ENCODE measurements around the gene PIEZO1.
"Not testable (repeated sequence)": the region's sequence is repeated elsewhere in the genome, so short reads cannot be mapped to it uniquely, and the experiment has no call there.

PIEZO1 gene

GRCh38 chr16:88685156-88686061 is 99.6 kb downstream of the PIEZO1 start:
- DNase-seq, result peak; percentile 76

DNA sequence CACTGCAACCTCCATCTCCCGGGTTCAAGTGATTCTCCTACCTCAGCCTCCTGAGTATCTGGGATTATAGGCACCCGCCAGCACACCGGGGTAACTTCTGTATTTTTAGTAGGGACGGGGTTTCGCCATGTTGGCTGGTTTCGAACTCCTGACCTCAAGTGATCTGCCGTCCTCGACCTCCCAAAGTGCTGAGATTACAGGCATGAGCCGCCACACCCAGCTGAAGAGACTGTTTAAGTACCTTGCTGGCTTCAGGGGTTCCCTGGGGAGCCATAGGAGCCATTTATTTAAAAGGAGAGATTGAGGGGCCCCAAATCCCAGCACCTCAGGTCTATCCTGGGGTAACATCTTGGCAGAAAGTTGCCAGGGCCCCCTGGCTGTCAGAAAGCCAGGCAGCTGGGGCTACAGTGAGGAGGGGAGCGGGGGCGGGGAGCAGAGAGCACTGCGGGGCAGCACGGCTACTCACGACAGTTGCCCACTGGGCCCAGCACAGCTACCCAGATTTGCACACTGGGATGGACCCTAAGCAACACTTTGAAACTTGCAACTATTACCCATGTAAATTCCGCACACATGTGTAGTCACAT is 100.4 kb downstream of the PIEZO1 start:
- no peak for DNase-seq

DNA sequence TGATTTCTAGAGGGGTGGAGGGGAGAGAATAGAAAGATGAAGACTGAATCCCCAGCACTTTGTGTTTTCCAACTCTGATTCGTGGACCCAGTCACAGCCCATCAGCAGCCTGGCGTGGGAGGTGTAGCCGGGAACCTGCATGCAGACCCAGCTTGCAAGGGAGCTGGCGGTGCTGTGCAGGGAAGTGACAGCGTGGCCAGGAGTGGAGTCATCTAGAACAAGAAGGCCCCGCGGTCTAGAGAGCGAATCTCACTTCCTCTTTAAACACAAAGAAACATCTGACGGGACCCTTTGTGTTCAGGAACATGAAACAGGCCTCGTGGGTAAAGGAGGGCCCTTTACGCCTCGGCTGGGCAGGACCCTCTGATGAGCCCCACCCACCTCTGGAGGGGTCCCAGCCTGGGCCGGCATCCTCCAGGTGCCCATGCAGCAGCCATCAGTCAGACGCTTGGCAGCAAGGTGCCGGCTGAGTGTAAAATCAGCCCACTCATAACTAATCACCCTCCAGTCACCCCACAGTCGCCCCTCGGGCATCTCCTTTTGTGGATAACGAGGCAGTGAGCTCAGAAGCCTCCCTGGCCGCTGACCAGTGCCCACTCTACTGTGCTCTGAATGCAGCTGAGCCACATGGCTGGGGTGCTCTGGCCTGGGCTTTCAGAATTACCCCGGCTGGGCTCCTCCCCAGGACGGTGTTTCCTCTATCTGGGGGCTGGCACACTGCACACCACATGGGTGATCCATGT is 103.1 kb downstream of the PIEZO1 start:
- DNase-seq, result peak; percentile 60

DNA sequence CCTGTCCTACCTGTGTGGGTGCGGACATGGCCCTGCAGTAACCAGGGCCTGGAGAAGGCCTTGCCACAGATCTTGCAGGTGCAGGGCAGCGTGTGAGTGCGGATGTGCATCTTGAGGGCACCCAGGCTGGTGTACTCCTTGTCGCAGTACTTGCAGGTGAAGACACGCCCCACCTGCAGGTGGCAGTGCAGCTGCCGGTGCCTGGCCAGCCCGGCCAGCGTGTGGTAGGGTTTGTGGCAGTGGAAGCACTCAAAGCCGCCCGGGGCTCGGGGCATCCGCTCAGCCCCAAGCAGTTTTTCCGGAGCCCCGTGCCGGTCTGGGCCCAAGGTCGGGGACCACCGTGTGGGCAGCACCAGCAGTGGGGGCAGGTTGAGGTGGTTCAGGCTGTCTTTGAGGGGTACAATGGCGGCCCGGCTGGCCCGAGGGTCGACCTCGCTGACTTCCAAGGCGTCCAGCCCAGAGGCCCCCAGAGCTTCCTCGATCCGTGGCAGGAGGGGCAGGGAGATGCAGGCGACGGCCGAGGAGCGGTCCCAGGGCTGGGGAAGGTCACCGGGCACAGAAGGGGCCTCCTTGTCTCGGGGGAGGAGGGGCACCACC is 103.8 kb downstream of the PIEZO1 start:
- DNase-seq, result peak; percentile 61

DNA sequence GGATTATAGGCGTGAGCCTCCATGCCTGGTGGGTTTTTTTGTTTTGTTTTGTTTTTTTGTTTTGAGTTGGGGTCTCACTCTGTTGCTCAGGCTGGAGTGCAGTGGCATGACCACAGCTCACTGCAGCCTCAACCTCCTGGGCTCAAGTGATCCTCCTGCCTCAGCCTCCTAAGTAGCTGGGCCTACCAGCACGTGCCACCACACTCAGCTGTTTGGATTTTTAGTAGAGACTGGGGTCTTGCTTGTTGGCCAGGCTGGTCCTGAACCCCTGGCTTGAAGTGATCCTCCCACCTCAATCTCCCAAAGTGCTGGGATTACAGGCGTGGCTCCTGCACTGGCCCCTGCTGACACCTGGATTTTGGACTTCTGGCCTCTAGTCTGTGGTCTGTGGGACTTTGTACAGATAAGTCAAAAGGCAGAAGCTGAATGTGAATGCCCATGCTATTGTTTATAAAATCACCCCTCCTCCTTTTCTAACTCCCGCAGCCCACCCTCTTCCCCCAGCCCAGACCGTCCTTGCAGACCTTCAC is 104.4 kb downstream of the PIEZO1 start:
- DNase-seq, result no peak

GRCh38 chr16:88678224-88678979 is 106.6 kb downstream of the PIEZO1 start:
- DNase-seq, result no peak

DNA sequence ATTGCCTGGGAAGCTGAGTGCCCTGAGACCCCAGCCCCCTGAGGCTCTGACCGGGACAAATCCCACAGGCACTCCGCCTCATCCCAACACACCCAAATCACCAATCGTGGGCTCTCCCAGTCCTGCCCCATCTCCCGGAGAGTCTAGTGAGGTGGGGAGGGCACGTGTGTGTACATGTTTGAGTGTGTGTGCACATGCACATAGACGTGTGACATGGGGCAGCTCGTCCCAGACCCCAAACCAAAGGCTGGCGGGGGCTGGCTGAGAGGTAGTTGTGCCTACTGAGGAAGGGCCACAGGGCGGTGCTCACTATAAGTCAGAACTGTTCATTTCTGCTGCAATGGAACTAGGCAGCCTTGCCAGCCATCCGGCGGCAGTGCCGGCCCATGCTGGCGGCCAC is 107.3 kb downstream of the PIEZO1 start:
- no peak for DNase-seq

DNA sequence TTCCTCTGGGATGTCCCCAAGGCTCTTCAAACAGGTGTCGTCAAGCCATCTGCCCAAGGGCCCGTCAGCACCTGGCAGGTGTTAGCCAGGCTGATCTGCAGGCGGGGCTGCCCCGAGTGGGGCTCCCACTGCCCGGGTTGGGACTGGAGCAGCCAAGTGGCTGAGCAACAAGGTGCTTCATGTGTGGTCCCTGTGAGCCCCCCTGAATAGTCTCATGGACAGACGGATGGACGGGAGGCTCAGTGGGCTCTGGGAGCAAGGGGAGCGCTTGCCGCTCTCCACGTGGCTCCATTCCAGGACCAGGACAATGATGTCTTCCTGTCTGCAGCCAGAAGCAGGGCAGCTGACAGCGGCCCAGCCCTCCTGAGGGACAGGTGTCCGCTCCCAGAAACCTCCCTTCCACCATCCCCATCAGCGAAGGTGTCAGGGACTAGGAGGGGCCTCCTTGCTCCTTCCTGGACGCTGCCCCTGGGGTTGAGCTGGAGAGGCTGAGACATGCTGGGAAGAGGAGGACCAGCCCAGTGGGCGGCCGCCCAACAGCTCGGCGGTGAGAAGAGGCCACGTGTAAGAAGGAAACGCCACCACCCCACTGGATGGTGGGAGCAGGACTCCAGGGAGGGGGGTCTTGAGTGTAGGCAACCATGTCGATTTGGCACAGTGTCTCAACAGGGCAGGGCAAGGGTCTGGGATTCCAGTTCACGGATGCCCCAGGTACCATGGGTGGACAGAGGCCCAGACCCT is 108.3 kb downstream of the PIEZO1 start:
- no peak for DNase-seq

DNA sequence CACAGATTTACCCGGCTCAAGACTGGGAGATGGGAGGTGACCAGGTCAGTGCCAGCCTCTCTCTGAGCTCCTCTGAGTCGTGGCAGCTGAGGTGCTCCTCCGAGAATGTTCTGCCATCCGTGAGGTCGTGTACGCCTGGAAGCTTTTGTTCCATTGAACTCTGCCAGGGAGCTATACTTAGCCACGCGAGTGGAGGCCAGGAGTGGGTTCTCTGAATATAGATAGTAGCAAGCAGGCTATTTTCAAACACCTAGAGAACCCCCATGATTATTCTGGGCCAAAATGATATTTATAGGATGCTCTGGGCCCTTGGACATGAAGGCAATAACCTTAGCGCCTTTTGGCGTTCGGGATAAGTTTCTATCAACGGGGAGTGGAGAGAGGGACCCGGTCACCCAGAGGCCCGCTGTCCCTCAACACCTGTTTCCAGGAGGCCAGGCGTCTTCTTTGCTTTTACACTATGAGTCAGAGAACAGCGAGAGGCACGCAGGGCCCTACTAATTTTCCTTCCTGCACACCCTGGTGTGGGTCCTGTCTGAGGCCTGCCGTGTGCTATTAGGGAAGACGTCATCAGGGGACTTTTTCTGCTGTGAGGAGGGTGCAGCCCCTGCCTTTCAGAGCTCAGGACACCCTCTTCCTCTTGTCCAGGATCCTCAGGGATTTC is 111.2 kb downstream of the PIEZO1 start:
- no peak for DNase-seq

DNA sequence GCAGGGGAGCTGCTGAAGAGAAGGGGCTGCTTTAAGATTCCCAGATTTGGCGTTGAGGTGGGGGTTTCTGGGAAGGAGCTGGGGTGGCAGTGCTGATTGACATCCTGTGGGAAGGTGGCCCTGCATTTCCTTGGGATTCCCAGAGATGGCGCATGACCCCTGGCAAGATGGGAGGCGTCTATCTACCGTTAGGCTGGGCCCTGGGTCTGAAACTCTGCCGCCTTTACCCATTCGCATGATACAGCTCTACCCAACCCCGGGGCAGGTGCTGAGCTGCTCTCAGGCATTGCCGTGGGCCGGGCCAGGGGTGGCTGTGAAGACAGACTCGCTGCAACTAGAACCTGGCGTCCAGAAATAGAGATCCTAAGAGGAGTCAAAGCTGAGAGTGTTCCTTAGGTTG is 112.2 kb downstream of the PIEZO1 start:
- DNase-seq, result no peak

- no peak for DNase-seq
Observed at GRCh38 chr16:88671806-88672205, 113.2 kb downstream of the PIEZO1 start.

GRCh38 chr16:88669980-88670379 is 115.0 kb downstream of the PIEZO1 start:
- DNase-seq, result no peak

GRCh38 chr16:88669493-88669892 is 115.5 kb downstream of the PIEZO1 start:
- not testable (repeated sequence) for DNase-seq

DNA sequence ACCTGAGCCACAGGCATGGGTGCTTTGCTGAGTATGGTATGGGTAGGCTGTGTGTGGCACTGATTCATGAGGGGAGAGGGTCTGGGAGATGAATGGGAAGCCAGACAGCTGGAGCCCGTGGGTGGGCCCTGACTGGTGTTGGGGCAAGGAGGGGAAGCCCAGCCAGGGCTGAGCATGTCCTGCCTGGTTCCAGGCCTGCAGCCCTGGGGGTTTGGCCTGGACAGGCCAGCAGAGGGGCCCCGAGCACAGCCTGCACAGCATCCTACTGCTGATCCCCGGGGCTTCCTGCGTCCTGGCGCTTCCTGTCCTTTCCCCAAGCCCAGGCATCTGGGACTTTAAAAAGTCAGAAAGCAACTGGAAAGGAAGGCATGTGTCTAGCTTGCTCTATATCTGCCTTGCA is 117.6 kb downstream of the PIEZO1 start:
- no peak for DNase-seq

DNA sequence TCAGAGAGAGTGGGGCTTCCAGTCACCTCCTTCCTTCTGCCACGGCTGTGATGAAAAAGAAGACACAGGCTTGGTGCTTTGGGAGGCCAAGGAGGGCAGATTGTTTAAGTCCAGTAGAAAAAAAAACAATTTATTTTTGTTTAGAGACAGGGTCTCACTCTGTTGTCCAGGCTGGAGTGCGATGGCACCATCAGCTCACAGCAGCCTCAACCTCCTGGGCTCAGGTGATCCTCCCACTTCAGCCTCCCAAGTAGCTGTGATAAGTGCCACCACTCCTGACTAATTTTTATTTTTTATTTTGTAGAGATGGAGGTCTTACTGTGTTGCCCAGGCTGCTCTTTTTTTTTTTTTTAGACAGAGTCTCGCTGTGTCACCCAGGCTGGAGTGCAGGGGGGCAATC is 119.5 kb downstream of the PIEZO1 start:
- no peak for DNase-seq

All from activated T-cell treated with anti-CD3 and anti-CD28 coated beads, Interleukin-2, amount 50 U/mL, for 1 hour (primary cell).